TTC549 (cell line): Measurements from ENCODE around the gene ID1.
"Not testable (repeated sequence)": the region's sequence is repeated elsewhere in the genome, so short reads cannot be mapped to it uniquely, and the experiment has no call there.

ENCODE experiments used
- FAIRE-seq: peaks from 2 replicates; lab custom pipeline; 2012; peaks lifted over from hg19 to GRCh38; lab: Jason Lieb, UNC

The ID1 gene

DNA sequence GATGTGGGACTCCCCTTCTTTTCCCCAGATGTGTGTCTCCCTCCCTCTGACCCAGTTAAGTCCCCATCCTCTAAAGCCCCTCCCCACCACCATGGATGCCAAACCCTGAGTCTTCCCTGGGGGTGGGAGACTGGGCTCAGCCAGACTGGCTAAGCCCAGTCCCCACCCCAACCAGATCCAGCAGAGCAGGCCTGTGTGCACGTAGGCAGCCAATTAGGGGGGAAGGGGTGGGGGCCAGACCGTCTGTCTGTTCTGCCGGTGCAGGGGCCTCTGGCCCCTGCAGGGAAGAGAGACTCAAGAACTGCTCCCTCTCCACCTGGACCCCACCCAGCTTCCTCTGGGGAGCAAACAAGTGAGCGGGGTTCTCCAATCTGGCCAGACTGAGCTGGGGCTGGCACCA lies 33.2 kb downstream of the ID1 start:
- FAIRE-seq, result no peak

DNA sequence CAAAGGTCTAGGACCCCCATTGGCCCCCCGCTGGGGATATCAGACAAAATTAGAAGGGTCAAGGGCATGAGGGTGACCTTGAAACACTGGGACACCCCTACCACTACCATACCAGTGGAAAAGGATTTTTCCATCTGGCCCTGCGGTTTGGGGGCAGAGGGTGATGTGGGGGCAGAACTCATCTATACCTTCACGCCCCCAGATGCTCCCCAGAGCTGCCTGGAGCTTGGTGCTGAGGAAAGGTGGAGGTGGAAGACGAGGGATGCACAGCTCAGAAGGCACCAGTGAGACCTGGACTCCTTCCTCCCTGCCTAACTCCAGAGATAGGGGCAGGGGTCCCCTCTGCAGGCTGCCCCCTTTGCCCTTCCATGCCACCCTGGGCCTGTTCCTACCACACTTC lies 33.7 kb downstream of the ID1 start:
- no peak for FAIRE-seq

DNA sequence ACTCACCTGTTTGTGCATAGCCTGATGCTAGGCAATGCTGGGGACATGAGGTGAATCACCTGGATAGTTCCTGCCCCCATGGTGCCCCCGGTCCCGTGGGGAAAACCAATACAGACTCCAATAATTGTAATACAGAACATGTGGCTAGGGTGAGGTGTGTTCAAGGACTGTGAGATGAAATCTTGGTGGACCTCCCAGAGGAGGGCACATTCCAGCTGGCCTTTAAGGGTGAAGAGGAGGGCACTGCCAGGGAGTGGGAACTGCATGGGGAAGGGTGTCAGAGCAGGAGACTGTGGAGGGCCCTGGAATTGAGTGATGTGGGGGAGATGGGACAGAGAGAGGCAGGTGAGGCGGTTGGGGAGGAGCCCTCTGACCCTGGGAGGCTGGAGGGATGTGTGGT lies 35.2 kb downstream of the ID1 start:
- FAIRE-seq, result no peak

DNA sequence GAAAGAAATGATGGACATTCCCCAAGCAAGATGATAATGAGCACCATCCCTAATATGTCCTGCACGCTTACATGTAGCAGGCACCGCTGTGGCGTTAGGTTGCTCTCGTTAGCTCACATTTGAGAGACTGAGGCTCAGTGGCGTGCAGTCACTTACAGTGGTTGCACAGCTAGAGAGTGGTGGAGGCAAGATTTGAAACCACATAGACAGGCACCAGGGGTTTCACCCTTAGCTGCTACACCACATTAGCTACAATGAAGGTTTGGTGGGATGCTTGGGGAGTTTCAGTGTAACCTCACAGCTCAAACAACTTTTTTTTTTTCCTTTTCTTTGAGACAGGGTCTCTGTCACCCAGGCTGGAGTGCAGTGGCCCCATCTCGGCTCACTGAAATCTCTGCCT lies 36.3 kb downstream of the ID1 start:
- no peak for FAIRE-seq

DNA sequence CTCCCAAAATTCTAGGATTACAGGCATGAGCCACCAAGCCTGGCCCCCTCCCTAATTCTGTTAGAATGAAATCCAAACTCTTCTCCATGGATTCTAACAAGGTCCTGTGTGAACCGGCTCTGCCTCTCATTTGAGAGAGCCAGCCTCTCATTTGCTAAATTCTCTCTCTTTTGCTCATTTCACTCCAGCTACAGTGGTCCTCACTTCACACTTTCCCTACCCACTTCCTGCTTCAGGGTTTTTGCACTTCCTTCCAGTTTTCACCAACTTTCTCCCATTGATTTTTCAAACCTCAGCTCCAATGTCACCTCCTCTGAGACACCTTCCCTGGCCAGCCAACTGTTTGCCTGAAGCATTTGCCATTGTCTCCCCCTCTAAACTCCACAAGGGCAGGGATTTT lies 37.7 kb downstream of the ID1 start:
- FAIRE-seq, result no peak

DNA sequence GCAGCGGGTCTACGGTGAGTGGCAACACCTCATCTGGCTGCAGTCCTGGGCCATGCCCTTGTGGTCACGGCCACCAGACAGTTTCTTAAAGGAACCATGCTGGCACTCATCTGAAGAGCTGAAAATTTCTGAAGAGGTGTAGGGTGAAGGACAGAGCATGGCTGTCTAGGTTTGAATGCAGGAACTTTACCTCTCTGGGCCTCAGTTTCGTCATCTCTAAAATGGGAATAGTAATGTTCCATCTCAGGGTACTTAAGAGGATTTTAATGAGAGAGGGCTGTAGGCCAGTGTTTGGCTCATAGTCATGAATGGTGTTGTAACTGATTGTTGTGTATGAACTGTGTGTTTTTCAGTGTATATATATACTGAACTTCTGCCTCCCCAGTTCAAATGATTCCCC lies 38.4 kb downstream of the ID1 start:
- no peak for FAIRE-seq

DNA sequence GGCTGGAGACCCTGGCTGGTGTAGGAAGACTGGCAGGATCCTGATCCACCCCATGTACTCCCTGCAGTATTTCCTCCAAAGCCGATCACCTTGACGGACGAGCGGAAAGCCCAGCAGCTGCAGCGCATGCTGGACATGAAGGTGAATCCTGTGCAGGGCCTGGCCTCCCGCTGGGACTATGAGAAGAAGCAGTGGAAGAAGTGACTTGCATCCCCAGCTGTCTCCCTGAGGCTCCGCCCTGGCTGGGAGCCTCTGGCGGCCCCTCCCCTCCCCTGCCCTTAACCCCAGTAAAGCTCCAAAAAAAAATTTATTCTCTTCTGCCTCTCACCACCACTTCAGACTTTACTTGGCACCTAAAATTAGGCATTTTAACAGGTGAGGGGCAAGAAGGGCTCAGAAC lies 39.6 kb downstream of the ID1 start:
- FAIRE-seq, result no peak

DNA sequence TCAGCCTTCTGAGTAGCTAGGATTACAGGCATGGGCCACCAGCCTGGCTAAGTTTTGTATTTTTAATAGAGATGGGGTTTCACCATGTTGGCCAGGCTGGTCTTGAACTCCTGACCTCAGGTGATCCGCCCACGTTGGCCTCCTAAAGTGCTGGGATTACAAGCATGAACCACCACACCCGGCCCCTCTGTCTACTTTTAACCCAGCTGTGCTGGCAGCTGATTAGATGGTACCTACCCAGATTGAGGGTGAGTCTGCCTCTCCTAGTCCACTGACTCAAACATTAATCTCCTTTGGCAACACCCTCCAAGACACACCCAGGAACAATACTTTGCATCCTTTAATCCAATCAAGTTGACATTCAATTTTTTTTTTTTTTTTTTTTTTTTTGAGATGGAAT lies 43.0 kb downstream of the ID1 start:
- not testable (repeated sequence) for FAIRE-seq

DNA sequence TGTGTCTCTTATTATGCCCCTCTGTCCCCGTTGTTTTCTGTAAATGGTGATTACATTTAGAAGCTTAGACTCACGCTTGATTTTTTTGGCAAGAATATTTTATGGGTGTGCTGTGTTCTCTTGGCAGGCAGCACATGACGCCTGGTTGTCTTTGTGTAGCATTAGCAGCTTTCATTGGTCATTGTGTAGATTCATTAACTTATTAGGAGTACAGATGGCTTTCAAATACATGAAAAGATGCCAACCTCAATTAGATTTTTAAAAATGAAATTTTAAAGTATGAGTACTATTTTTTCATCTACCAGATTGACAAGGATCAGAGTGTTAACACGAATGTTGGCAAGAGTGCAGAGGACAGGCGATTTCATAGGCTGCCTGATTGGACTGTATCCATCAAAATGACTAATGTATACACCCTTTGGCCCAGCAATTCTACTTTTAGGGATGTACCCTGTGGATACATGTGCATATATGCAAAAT lies 47.9 kb downstream of the ID1 start:
- no peak for FAIRE-seq

DNA sequence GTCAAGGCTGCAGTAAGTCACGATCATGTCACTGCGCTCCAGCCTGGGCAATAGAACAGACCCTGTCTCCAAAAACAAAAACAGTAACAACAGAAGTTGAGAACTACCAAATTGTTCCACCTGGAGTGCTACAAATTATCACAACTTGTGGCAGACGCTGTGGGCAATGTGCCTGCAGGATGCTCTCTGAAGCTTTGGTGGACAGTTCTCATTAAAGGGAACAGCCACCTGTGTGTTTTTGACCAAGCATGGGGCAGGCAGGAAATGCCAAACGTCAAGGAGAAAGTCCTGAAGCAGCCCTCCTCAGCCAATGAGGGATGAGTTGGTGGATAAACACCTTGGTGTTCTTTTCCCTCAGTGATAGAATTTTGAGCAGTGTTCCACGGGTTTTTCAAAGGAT lies 48.5 kb downstream of the ID1 start:
- FAIRE-seq, result no peak

DNA sequence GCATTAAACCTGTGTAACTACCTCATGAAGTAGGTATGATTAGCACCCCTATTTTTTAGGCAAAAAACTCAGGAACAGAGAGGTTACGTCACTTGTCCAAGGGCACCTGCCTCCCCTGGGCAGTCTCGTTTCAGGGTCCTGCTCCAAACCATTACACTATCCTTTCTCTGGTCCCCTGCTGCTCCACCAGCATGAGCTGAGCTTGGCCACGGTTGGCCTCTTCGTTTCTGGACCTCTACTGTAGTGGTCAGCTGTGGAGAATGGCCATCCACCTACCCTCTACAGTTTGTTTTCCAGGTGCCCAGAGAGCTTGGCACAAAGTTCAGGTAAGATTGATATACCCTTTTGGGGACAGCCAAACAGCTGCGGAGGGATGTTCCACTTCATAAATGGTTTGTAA lies 49.4 kb downstream of the ID1 start:
- FAIRE-seq, result no peak
